HEK293 (cell line): ENCODE measurements around the gene ANO9.

Source experiments
- CTCF ChIP-seq: fragments of 450-650 bp; formaldehyde crosslinking; IDR thresholded peaks from 2 replicates; pipeline ENCODE4 v1.5.1; 2016; ENCODE audit warnings: missing biosample characterization, missing genetic modification characterization
- ELK4 ChIP-seq: IDR thresholded peaks from 2 replicates; pipeline ENCODE4 v1.6.1; 2011; ENCODE audit warnings: mild to moderate bottlenecking, low read depth, low read length, borderline replicate concordance
- GLIS1 ChIP-seq: fragments of 450-650 bp; formaldehyde crosslinking; IDR thresholded peaks from 2 replicates; pipeline ENCODE4 v1.5.1; 2016; ENCODE audit warnings: missing biosample characterization, missing genetic modification characterization
- INSM2 ChIP-seq: fragments of 450-650 bp; formaldehyde crosslinking; IDR thresholded peaks from 2 replicates; pipeline ENCODE4 v1.5.1; 2016; ENCODE audit warnings: missing biosample characterization, missing genetic modification characterization
- PBX3 ChIP-seq: sonication (generic); formaldehyde crosslinking; IDR thresholded peaks from 2 replicates; pipeline ENCODE4 v1.8.1; 2022; ENCODE audit warnings: mild to moderate bottlenecking, moderate library complexity, missing genetic modification reagents
- REPIN1 ChIP-seq: fragments of 450-650 bp; formaldehyde crosslinking; IDR thresholded peaks from 2 replicates; pipeline ENCODE4 v1.5.1; 2017; ENCODE audit warnings: missing biosample characterization, missing genetic modification characterization, low read depth
- ZBTB44 ChIP-seq: fragments of 450-650 bp; IDR thresholded peaks from 2 replicates; pipeline ENCODE4 v1.5.1; 2018; ENCODE audit warnings: missing biosample characterization, mild to moderate bottlenecking, missing genetic modification characterization
- ZBTB48 ChIP-seq: fragments of 450-650 bp; formaldehyde crosslinking; IDR thresholded peaks from 2 replicates; pipeline ENCODE4 v1.5.1; 2016; ENCODE audit warnings: missing biosample characterization, missing genetic modification characterization
- ZBTB8A ChIP-seq: fragments of 450-650 bp; formaldehyde crosslinking; IDR thresholded peaks from 2 replicates; pipeline ENCODE4 v1.5.1; 2016; ENCODE audit warnings: missing biosample characterization, missing genetic modification characterization
- ZNF121 ChIP-seq: fragments of 450-650 bp; formaldehyde crosslinking; IDR thresholded peaks from 2 replicates; pipeline ENCODE4 v1.5.1; 2016; ENCODE audit warnings: missing biosample characterization, missing genetic modification characterization
- ZNF148 ChIP-seq: fragments of 450-650 bp; formaldehyde crosslinking; IDR thresholded peaks from 2 replicates; pipeline ENCODE4 v1.5.0; 2017; ENCODE audit warnings: missing biosample characterization, missing genetic modification characterization, borderline replicate concordance
- ZNF610 ChIP-seq: fragments of 450-650 bp; formaldehyde crosslinking; IDR thresholded peaks from 2 replicates; pipeline ENCODE4 v1.5.1; 2016; ENCODE audit warnings: missing biosample characterization, missing genetic modification characterization, borderline replicate concordance
- ZNF777 ChIP-seq: fragments of 450-650 bp; formaldehyde crosslinking; IDR thresholded peaks from 2 replicates; pipeline ENCODE4 v1.5.1; 2017; ENCODE audit warnings: missing biosample characterization, missing genetic modification characterization, borderline replicate concordance

GRCh38 chr11:475941-476340 is 34.1 kb upstream of the ANO9 start:
- no peak for TF ChIP-seq REPIN1 (tag by site-specific recombination)
- no peak for TF ChIP-seq ZNF777 (tag by site-specific recombination)
- TF ChIP-seq ZBTB44, result no peak
- no peak for TF ChIP-seq CTCF
- TF ChIP-seq PBX3, result no peak
- no peak for TF ChIP-seq ZNF148 (tag by site-specific recombination)
- no peak for TF ChIP-seq GLIS1 (tag by site-specific recombination)
- TF ChIP-seq ZNF610 (tag by site-specific recombination), result no peak
- TF ChIP-seq INSM2 (tag by site-specific recombination), result no peak
- no peak for TF ChIP-seq ZBTB48
- no peak for TF ChIP-seq ZBTB8A
- TF ChIP-seq ELK4, result no peak
- TF ChIP-seq ZNF121 (tag by site-specific recombination), result no peak
